GM13977 (cell line): ENCODE results near the gene PRUNE2.

ENCODE experiments used
- DNase-seq: peaks from one replicate; pipeline ENCODE4 v3.0.0; 2012; ENCODE audit warnings: low spot score
- CTCF ChIP-seq: IDR thresholded peaks from 2 replicates; pipeline ENCODE4 v1.5.1; 2012; ENCODE audit warnings: mild to moderate bottlenecking, control low read depth; ENCODE audit not compliant: insufficient read depth; ENCODE audit errors: extremely low read depth, missing control alignments
- in situ Hi-C: fragments of 300-500 bp; cut with MboI; formaldehyde crosslinking; loops from one replicate; pipeline ENCODE4 v1.12.0; 2022; ENCODE audit warnings: low sequenced_read_pairs, low pct_unique_long_range_greater_than_20kb, mixed read lengths, inconsistent platforms; ENCODE audit not compliant: unreplicated experiment

PRUNE2 gene

GRCh38 chr9:76895186-76895585 is 10.7 kb downstream of the PRUNE2 start:
- in situ Hi-C loops, result no loop called here

GRCh38 chr9:76894198-76894597 is 11.7 kb downstream of the PRUNE2 start:
- DNase-seq, result no peak
- in situ Hi-C loops, result no loop called here
- TF ChIP-seq CTCF, result no peak

More at GRCh38 chr9:76895186-76895585, 10.7 kb downstream of the PRUNE2 start:
- no peak for DNase-seq
- TF ChIP-seq CTCF, result no peak

- in situ Hi-C loops, result no loop called here
- no peak for TF ChIP-seq CTCF
- DNase-seq, result no peak
Observed at GRCh38 chr9:76893395-76893932, 12.4 kb downstream of the PRUNE2 start.

GRCh38 chr9:76891874-76892273 is 14.0 kb downstream of the PRUNE2 start:
- in situ Hi-C loops, result no loop called here
- TF ChIP-seq CTCF, result no peak
- DNase-seq, result no peak

- TF ChIP-seq CTCF, result no peak
- in situ Hi-C loops, result no loop called here
Observed at GRCh38 chr9:76891279-76891678, 14.6 kb downstream of the PRUNE2 start.

GRCh38 chr9:76887951-76888350 is 18.0 kb downstream of the PRUNE2 start:
- no peak for TF ChIP-seq CTCF
- DNase-seq, result no peak
- in situ Hi-C loops, result no loop called here

More at GRCh38 chr9:76891279-76891678, 14.6 kb downstream of the PRUNE2 start:
- DNase-seq, result no peak
